Tibial nerve (tissue), 4 donors: ENCODE results near the gene MYRIP. TPM values are rescaled to one million over a fixed set of nuclear protein-coding genes. Genes with fewer than 3 reads are reported as not detected.

Experiments
- DNase-seq, 2 donors: peaks; one replicate each; pipeline ENCODE4 v3.0.0-alpha.2; 2019; ENCODE audit warnings: low spot score in 2 of 2
- H3K27ac ChIP-seq, 4 donors: fragments of 200-600 bp; sonication (generic) in 3 of 4; one replicate each; pipeline ENCODE4 v1.5.1; 2017 to 2019; ENCODE audit warnings: mild to moderate bottlenecking in 1 of 4
- H3K27me3 ChIP-seq, 2 donors: fragments of 200-600 bp; sonication (generic) in 1 of 2; one replicate each; pipeline versions ENCODE4 v1.5.1 to v1.6.0; 2017 to 2019
- H3K36me3 ChIP-seq, 3 donors: fragments of 200-600 bp; sonication (generic); one replicate each; pipeline ENCODE4 v1.5.1; 2018 to 2019
- H3K4me1 ChIP-seq, 4 donors: fragments of 200-600 bp; sonication (generic) in 3 of 4; one replicate each; pipeline ENCODE4 v1.5.1; 2017 to 2019
- H3K4me3 ChIP-seq, 4 donors: fragments of 200-600 bp; sonication (generic) in 3 of 4; one replicate each; pipeline ENCODE4 v1.5.1; 2017 to 2019; ENCODE audit warnings: mild to moderate bottlenecking in 1 of 4, moderate library complexity in 1 of 4
- H3K9me3 ChIP-seq, 4 donors: fragments of 200-600 bp; sonication (generic) in 3 of 4; one replicate each; pipeline ENCODE4 v1.5.1; 2017 to 2019
- CTCF ChIP-seq, 5 experiments: fragments of 200-600 bp in 3 of 5; fragments of 450-650 bp in 2 of 5; sonication (generic) in 3 of 5; IDR thresholded peaks; one replicate each; pipeline ENCODE4 v1.5.1; 2016 to 2019; ENCODE audit warnings: antibody characterized with exemption in 5 of 5, mild to moderate bottlenecking in 3 of 5, moderate library complexity in 2 of 5
- EP300 ChIP-seq, 2 donors: sonication (generic); formaldehyde crosslinking; IDR thresholded peaks; one replicate each; pipeline ENCODE4 v1.6.1; 2017; ENCODE audit warnings: antibody characterized with exemption in 2 of 2, mild to moderate bottlenecking in 1 of 2
- POLR2A ChIP-seq, 2 donors: fragments of 450-650 bp; IDR thresholded peaks; one replicate each; pipeline ENCODE4 v1.6.1; 2017; ENCODE audit warnings: antibody characterized with exemption in 2 of 2, mild to moderate bottlenecking in 2 of 2, moderate library complexity in 2 of 2
- WGBS, 2 donors: methylation state at CpG; one replicate each; pipeline ENCODE4 v1.1.5; 2018; 5-methylcytosine and 5-hydroxymethylcytosine counted together
- total RNA-seq, 4 donors: library from RNA; depleted of rRNA; stranded (reverse); fragments of >200 nt; gene quantifications; one replicate each; pipeline ENCODE4 v1.1.0, GENCODE V29; 2016

The MYRIP gene
- total RNA-seq, 4 donors from 2014 or later: 2.9 to 12.0 (median 9.9) TPM

- TF ChIP-seq POLR2A (IDR thresholded peaks at IDR 0.05): no peak
- no peak for TF ChIP-seq CTCF (IDR thresholded peaks at IDR 0.05)
- TF ChIP-seq EP300 (IDR thresholded peaks at IDR 0.05): no peak
- Histone ChIP-seq H3K4me1 (no peaks in the 10 kb centered on the region), H3K36me3 (no peaks in the 10 kb centered on the region), H3K27me3 (no peaks in the 10 kb centered on the region), H3K4me3 (no peak overlapping the region), H3K9me3 (no peaks in the 10 kb centered on the region), H3K27ac (no peak overlapping the region)
- no peak for DNase-seq
- WGBS, 2 donors: 65 to 71% methylated on average over 1 of the region's 1 CpG
Measured at GRCh38 chr3:39920271-39920670, 110.9 kb downstream of the MYRIP start.

GRCh38 chr3:39927479-39927878 lies 118.1 kb downstream of the MYRIP start:
- Histone ChIP-seq H3K4me3 (no peak overlapping the region), H3K27ac (no peak overlapping the region), H3K27me3 (no peaks in the 10 kb centered on the region), H3K9me3 (peaks cover 0 to 10% (median 0%) of the 10 kb centered on the region in 4 donors), H3K4me1 (no peaks in the 10 kb centered on the region), H3K36me3 (no peaks in the 10 kb centered on the region)
- TF ChIP-seq EP300 (IDR thresholded peaks at IDR 0.05) (no peak), POLR2A (IDR thresholded peaks at IDR 0.05) (no peak), CTCF (IDR thresholded peaks at IDR 0.05) (no peak)
- DNase-seq: no peak
- 71 to 80% methylated on average over 2 of the region's 2 CpGs for WGBS, 2 donors

- no peak for DNase-seq
- Histone ChIP-seq H3K36me3 (no peaks in the 10 kb centered on the region), H3K27ac (no peak overlapping the region), H3K9me3 (no peaks in the 10 kb centered on the region), H3K4me3 (no peak overlapping the region), H3K27me3 (no peaks in the 10 kb centered on the region), H3K4me1 (peaks cover 0 to 5% (median 0%) of the 10 kb centered on the region in 4 donors)
- WGBS, 2 donors: 67 to 82% methylated on average over 1 of the region's 1 CpG
- TF ChIP-seq EP300 (IDR thresholded peaks at IDR 0.05) (no peak), POLR2A (IDR thresholded peaks at IDR 0.05) (no peak), CTCF (IDR thresholded peaks at IDR 0.05) (no peak)
Measured at GRCh38 chr3:39933986-39934693, 124.7 kb downstream of the MYRIP start.

DNA sequence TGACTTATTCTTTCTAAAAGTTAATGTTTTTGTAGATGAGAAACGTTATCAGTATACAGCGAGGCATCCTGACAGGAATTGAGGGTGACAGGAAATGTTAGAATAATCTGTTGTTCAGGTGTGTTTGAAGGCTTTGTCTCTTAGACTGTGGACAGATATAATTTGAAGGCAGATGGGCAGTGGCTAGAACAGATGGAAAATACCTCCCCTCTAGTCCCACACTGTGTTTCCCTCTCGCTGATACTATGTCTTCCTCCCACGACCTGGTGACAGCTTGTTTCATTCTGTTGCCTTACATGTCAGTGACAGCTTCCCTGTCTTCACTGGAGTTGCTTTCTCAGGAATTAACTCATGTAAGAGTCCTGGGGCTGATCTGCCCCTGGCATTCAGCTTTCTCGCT lies 125.3 kb downstream of the MYRIP start:
- peaks cover 0 to 5% (median 0%) of the 10 kb centered on the region in 4 donors for H3K4me1 ChIP-seq

More for the DNA sequence above, 125.3 kb downstream of the MYRIP start:
- Histone ChIP-seq H3K9me3 (no peaks in the 10 kb centered on the region), H3K27me3 (no peaks in the 10 kb centered on the region), H3K27ac (no peak overlapping the region), H3K36me3 (no peaks in the 10 kb centered on the region), H3K4me3 (no peak overlapping the region)
- DNase-seq: no peak
- WGBS, 2 donors: 68 to 75% methylated on average over 5 of the region's 5 CpGs
- TF ChIP-seq POLR2A (IDR thresholded peaks at IDR 0.05) (no peak), CTCF (IDR thresholded peaks at IDR 0.05) (no peak), EP300 (IDR thresholded peaks at IDR 0.05) (no peak)
